Right ventricle myocardium superior (tissue), 1 donor: ENCODE measurements around the gene CYP3A5. TPM values are rescaled to one million over a fixed set of nuclear protein-coding genes. Genes with fewer than 3 reads are reported as not detected.
"Not testable (repeated sequence)": the region's sequence is repeated elsewhere in the genome, so short reads cannot be mapped to it uniquely, and the experiment has no call there.

Source experiments
- ATAC-seq: fragments of 200-7000 bp; cut with Tn5 transposase; one replicate; pipeline ENCODE4 v1.9.1; 2020; ENCODE audit warnings: mild to moderate bottlenecking; ENCODE audit not compliant: poor library complexity
- DNase-seq: peaks from one replicate; pipeline ENCODE4 v3.0.0-alpha.2; 2020
- intact Hi-C: fragments of 100-400 bp; cut with DNase I; formaldehyde crosslinking; loops from one replicate; pipeline ENCODE4 v1.11.2; 2022
- long read RNA-seq: library from polyadenylated mRNA; unstranded; transcript quantifications from one replicate; pipeline ENCODE4 v2.0.0, GENCODE V29; 2021
- total RNA-seq: library from RNA; stranded (reverse); fragmentation: NEBNext Ultra II Directional; extraction: Animal tissue kit (Norgen Biotek cat#: 25700); gene quantifications from one replicate; pipeline ENCODE4 v1.2.1, GENCODE V29; 2021
- donor health status: DM: no; HTN: yes; CAD: no; lungs with severe emphysema.

CYP3A5 gene
- not detected for total RNA-seq
- long read RNA-seq, partial matches to known transcripts: 0 of 2 reads
- long read RNA-seq, other reads (novel, unspliced or antisense): 2 of 2 reads

DNA sequence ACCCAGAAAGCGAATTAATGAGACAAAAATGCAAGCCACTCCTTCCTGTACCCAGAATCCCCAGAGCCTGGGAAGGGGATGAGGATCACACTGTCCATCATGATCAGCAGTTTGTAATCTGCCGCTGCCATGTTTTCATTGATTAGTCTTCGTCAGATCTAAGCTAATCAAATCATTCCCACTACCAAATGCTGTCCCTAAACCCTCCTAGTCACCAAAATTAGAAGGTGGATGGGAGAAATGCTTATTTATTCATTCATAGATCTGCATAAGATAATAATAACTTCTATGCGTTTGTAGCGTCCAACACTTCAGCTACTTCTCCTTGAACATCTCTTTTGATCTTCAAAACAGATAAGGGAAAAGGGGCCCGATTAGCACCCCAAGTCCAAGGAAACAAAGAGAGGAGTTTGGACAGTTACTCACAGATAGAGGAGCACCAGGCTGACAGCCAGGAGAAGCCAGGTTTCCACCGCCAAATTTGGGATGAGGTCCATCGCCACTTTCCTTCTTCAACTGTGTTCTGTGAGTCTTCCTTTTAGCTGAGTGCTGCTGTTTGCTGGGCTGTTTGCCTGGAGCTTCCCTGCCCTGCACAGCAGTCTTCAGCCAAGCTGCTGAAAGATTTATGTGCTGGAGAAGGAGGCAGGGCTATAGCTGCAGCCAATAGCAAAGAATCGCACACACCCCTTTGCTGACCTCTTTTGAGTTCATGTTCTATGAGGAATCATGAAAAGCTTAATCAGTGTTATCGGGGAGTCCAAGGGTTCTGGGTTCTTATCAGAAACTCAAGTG, at the start of gene CYP3A5:
CYP3A5 (minus strand) TSS at position 597 of the 792 bp plus-strand sequence; CDS start at position 497, 100 bp downstream.
- peak; percentile 78 for ATAC-seq
- DNase-seq: no peak

GRCh38 chr7:99728615-99729014, 48.8 kb upstream of the CYP3A5 start:
- intact Hi-C loops: no loop called here

More for the DNA sequence above, at the start of gene CYP3A5:
- intact Hi-C loops: no loop called here

DNA sequence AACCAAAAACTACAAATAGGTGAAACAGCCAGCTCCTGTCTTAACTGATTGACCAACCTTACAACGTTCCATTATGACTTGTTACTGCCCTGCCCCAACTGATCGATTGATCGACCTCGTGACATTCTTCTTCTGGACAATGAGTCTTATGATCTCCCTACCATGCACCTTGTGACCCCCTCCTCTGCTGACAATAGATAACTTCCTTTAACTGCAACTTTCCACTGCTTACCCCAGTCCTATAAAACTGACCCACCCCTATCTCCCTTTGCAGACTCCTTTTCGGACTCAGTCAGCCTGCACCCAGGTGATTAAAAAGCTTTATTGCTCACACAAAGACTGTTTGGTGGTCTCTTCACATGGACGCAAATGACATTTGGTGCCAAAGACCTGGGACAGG, 43.4 kb upstream of the CYP3A5 start:
- DNase-seq, ATAC-seq, intact Hi-C loops: not testable (repeated sequence)

More at GRCh38 chr7:99728615-99729014, 48.8 kb upstream of the CYP3A5 start:
- no peak for DNase-seq
- ATAC-seq: no peak

- ATAC-seq: no peak
- intact Hi-C loops: no loop called here
- DNase-seq: no peak
Measured at GRCh38 chr7:99720800-99721595, 41.2 kb upstream of the CYP3A5 start.

DNA sequence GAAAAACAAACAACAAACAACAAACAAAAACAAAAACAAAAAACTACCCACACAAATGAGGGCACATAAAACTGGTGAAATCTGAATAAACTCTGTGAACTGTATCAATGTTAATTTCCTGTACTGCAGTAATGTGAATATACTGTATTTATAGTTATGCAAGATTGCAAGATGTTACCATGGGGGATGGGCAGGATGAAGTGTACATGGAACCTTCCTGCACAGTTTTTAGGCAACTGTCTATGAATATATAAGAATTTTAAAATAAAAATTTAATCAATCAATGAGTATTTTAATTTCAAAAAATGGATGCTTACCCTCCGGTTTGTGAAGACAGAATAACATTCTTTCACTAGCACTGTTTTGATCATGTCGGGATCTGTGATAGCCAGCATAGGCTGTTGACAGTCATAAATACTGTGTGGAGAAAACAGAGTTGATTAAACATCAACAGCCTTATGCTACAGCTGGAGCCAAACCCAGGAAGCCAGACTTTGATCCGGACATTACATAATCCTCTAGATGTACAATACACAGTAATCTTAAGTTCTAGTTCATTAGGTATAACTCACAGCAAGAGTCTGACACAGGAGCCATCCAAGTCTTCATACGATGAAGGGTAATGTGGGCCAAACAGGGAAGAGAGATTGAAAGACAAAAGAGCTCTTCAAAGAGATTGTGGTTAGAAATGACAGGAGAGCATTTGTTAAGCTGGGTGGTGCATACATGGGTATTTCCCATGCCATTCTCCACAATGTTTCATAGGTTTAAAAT, 40.4 kb upstream of the CYP3A5 start:
- DNase-seq (no peak), ATAC-seq (no peak)
- intact Hi-C loops: no loop called here

DNA sequence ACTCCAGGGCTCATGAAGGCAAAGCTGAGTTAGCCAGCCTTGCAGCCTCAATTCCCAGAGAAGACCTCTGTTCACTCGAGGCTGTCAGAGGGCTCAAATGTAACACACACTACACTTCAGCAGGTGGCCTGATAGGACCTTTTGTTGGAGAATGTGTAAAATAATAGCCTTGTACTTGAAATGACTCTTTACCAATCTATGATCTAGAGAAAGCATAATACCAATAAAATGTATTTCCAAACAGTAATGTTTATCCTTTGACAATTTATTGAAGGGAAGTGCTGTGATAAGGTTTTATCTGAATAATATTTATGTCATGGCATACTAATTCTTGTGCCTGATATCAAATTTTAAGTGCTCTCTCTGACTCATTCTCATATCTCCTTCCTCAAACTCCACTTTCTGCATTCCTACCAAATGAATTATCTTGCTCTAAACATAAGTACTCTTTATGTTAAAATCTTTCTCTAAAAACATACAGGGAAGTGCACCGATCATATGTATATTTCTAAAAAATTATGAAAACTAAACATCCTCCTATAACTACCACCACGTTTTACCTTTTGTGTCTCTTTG, 34.3 kb upstream of the CYP3A5 start:
- no peak for DNase-seq
- intact Hi-C loops: no loop called here

GRCh38 chr7:99709838-99710578, 30.2 kb upstream of the CYP3A5 start:
- ATAC-seq (no peak), DNase-seq (no peak)
- intact Hi-C loops: no loop called here

More for the DNA sequence above, 34.3 kb upstream of the CYP3A5 start:
- ATAC-seq: no peak

DNA sequence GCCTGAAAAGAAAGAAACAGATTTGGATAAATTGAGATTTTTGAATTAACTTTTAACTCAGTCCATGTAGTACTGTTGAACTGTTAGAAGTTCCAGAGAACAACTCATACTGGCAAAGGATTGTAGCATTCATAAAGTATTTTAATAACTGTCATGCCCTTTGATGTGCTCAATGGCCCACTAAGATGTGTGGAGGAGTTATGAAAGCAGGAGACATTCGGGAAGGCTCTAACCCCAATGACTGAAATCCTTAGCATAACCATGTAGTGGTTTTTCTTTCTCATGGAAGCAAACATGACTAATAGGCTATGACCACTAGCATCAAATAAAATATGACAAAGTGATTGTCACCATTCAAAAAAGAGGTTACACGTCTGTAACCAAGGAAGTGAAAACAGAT, 29.5 kb upstream of the CYP3A5 start:
- intact Hi-C loops: no loop called here
- DNase-seq (no peak), ATAC-seq (no peak)

GRCh38 chr7:99707096-99707495, 27.3 kb upstream of the CYP3A5 start:
- no peak for ATAC-seq
- DNase-seq: no peak
- intact Hi-C loops: no loop called here

DNA sequence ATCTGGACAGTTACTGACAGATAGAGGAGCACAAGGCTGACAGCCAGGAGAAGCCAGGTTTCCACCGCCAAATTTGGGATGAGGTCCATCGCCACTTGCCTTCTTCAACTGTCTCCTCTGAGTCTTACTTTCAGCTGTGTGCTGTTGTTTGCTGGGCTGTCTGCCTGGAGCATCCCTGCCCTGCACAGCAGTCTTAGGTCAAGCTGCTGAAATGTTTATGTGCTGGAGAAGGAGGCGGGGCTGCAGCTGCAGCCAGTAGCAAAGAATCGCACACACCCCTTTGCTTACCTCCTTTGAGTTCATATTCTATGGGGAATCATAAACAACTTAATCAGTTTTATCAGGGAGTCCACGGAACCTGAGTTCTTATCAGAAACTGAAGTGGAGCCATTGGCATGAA, 20.1 kb upstream of the CYP3A5 start:
- DNase-seq: no peak
- ATAC-seq: no peak
- intact Hi-C loops: no loop called here

DNA sequence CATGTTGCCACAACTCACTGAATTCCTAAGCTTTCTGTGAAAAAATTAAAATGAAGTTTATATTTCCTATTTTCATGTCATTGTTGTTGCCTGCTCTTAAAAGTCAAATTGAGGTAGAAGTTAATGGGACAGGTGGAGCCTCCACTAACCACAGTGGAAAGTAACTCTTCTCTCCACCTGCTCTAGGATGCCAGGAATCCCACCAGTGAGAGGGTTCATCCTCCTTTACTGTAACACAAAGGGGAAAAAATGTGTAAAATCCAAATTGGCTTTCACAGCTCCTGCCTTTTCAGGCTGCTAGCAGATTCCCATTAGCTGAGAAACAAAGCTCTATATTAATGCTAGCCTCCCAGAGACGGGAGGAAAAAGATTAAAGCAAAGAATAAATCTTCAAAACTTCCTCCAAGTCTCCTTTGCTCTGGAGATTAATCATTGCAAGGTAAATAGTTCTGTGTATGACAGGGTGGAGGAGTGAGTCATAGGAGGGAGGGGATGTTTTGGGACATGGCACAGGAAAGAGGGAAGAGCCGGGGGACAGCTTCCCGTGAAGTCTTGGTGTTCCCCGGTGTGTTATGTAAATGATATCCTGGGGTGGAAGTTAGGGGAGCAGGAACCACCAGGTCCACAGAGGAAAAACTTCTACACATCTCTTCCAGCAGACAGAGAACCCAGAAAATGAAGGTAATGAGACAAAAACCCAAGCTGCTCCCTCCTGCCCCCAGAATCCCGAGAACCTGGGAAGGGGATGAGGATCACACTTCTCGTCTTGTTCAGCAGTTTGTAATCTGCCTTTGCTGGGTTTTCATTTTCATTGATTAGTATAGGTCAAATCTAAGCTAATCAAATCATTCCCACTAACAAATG, 19.3 kb upstream of the CYP3A5 start:
- intact Hi-C loops, DNase-seq, ATAC-seq: not testable (repeated sequence)

DNA sequence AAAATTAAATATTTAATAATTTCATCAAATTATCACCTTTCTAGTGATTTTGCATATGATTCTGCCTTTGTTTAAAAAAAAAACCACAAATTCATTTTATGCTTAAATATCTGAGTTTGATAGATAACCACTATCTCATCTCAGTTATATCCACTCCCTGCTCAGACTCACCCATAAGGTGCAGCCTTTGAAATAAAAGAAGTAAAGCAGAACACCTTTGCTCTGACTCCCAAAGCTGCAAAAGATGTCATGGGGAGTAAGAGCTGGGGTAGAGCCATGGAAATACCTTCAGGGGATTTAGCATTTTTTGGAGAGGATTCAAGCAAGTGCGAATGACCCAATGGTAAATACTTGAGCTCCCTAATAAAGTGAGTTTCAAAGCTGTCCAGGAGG, 15.1 kb upstream of the CYP3A5 start:
- intact Hi-C loops: no loop called here
- no peak for ATAC-seq
- DNase-seq: no peak

- DNase-seq (no peak), ATAC-seq (no peak)
- intact Hi-C loops: no loop called here
Measured at GRCh38 chr7:99694201-99694911, 14.6 kb upstream of the CYP3A5 start.

GRCh38 chr7:99693427-99694200, 13.8 kb upstream of the CYP3A5 start:
- ATAC-seq (no peak), DNase-seq (no peak)
- intact Hi-C loops: no loop called here

DNA sequence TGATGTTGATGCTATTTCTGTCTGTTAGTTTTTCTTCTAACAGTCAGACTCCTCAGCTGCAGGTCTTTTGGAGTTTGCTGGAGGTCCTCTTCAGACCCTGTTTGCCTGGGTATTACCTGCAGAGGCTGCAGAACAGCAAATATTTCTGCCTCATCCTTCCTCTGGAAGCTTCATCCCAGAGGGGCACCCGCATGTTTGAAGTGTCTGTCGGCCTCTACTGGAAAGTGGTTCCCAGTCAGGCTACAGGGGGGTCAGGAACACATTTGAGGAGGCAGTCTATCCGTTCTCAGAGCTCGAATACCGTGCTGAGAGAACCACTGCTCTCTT, 13.3 kb upstream of the CYP3A5 start:
- DNase-seq: no peak
- ATAC-seq: no peak
- intact Hi-C loops: no loop called here

- DNase-seq, intact Hi-C loops, ATAC-seq: not testable (repeated sequence)
Measured at GRCh38 chr7:99692563-99692962, 12.8 kb upstream of the CYP3A5 start.
